Stimulated activated CD8-positive, alpha-beta memory T cell treated with anti-CD3 and anti-CD28 coated beads, Interleukin-2, amount 100 ng/mL, for 48 hours (primary cell): ENCODE data around the gene SLC12A7.
"Not testable (repeated sequence)": the region's sequence is repeated elsewhere in the genome, so short reads cannot be mapped to it uniquely, and the experiment has no call there.

ENCODE experiments used
- DNase-seq, 2 donors: peaks; one replicate each; pipeline ENCODE4 v3.0.0-alpha.2; 2020; ENCODE audit warnings: low read depth in 2 of 2

The SLC12A7 gene

DNA sequence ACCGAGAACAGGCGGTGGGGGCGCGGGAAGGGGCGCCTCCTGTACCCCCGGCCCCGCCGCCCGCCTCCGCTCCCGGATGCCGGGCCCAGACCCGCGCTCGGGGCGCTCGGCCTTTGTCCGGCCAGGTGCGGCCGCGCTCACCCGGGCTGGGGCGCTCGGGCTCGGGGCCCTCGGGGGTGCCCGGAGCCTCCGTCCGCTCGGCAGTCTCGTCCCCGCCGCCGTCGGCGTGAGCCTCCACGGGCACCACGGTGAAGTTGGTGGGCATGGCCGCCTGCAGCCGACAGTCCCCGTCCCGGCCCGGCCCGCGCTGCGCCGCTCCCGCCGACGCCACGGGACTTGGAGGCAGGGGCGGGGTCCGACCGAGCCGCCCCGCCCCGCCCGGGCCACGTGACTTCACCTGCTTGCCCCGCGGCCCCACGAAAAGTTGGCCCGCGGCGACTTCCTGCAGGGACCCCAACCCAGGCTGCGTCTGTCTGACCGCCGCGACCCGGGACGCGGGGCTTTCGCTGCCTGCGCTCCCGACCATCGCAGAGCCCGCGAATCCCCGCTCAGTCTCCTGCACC, at the start of gene SLC12A7:
SLC12A7 (minus strand) TSS at position 337 of the 563 bp plus-strand sequence; CDS start at position 265, 72 bp downstream.
- peak; percentile 43 to 66 for DNase-seq

DNA sequence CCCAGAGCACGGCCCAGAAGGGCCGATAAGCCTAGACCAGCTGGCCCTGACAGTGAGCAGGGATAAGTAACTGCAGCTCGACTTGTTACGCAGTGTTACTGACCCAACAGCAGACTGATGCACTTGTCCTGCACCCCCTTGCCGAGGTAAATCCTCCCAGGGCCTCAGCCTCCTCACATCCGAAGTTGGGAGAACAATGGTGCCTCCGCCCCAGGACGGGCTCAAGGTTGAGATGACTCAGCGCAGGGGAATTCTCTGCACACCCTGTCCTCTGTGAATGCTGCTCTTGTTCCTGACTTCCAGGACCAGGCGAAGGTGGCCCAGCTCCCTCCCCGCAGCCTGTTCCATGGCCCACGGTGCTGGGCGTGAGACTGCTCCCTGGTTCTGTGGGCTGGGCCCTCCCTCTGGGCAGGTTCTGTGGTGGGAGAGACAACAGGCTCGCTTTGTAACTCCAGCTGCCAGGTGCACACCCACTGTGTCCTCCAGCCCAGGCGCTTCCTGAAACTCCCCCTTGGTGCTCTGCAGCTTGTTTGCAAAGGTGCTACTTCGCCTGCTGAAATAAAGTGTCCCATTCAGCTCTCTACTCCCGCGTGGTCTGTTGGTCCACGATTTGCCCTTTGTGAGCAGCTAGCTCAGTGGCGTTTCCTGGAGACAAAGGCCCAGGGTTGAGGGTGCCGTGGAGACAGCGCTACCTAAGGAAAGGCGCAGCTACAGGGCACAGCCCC, 49.4 kb upstream of the SLC12A7 start:
- DNase-seq, result no peak

DNA sequence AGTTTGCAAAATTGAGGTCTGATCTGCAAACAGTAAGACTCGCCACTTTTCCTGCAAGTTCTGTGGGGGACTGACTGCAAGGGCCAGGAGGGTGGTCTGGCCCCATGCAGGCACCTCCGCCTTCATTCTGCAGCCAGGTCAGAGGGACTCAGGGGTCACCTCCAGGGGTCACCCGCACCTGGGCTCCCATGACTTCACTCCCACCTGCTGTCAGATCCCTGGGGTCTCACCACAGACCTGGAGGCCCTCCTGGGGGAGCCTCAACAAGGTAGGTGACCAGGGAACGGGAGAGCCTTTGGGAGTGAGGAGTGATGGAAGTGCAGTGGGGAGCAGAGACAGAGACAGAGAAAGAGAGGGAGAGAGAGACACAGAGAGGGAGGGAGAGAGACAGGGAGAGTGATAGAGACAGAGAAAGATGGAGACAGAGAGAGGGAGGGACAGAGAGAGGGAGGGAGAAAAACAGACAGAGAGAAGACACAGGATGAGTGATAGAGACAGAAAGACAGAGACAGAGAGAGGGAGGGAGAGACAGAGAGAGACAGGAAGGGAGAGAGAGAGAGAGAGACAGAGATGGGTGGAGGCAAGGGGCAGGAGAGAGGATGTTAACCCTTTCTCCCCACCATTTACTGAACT, 48.0 kb upstream of the SLC12A7 start:
- no peak for DNase-seq

DNA sequence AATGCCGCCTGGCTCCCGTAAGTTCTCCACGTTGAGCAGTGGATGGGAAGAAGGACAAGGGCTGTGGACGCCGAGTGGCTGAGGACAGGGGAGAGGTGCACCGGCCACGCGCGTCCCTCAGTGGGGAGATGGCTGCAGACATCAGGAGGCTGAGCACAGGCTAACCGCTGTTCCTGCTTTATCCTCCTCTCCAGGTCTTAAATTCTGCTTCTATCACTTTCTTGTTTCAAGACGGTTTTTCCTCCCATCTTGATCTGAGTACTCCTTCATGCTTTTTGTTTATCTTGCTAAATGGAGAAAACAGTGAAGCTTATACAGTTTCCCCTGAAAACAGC, 47.4 kb upstream of the SLC12A7 start:
- DNase-seq, result no peak

DNA sequence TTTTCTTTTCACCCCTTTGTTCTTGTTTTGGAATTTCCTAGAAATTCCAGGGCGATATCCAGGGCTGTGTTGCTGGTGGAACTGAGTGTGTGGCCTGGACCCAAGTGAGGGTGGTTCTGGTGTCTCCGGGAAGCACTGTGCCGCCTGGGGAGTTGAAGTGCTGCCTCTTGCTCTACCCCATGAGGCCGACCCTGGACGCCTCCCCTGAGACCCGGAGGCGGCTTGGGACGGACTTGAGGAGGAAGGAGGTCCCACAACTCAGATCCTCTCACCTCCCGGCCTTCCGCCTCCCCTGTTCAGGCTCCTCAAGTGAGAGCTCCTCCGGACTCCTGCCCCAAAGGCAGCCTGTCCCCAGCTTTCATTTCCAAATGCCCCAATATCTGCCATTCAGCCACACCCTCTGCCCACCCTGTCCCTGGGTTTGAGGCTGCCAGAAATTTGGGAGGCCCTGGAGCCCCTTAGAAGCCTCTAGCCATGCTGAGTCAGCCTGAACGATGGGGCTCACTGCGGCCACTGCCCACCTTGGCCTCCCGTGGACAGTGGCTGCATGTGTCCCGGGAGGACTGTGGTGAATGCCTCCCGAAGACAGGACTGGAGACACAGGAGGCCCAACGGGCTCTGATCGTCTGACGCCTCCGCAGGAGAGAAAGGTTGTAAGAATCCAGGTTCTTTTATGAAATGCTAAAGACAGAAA, 46.9 kb upstream of the SLC12A7 start:
- DNase-seq, result no peak

DNA sequence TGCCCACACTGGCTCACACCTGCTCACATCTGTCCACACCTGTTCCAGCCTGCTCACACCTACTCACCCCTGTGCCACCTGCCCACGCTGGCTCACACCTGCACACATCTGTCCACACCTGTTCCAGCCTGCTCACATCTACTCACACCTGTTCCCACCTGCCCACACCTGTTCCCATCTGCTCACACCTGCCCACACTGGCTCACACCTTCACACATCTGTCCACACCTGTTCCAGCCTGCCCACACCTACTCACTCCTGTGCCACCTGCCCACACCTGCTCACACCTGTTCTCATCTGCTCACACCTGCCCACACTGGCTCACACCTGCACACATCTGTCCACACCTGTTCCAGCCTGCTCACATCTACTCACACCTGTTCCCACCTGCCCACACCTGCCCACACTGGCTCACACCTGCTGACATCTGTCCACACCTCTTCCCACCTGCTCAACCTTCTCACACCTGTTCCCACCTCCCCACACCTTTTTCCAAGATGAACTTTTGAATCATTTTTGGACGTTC, 45.7 kb upstream of the SLC12A7 start:
- DNase-seq, result not testable (repeated sequence)

DNA sequence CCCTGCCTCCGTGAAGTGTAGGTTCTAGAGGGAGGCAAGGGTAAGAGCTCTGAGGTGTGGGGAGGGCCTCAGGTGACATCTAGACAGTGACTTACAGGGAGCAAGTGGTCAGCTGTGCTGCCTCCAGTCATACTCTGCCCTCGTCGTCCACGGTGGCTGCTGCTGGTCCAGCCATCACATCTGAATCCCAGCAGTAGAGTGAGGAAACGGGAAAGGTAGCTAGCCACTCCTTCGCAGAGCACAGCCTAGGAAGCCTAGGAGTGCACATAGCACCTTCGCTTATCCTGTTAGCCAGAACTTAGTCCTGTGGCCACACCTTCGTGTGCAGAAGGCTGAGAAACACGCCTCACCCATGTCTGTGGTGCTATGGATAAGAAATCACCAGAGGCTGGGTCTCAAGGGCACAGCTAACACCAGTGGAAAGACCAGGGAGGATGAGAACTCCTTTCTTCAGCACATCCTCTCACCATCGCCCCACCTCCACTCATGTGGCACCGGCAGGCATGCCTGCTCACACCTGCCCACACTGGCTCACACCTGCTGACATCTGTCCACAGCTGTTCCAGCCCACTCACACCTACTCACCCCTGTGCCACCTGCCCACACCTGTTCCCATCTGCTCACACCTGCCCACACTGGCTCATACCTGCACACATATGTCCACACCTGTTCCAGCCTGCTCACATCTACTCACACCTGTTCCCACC, 45.0 kb upstream of the SLC12A7 start:
- no peak for DNase-seq

DNA sequence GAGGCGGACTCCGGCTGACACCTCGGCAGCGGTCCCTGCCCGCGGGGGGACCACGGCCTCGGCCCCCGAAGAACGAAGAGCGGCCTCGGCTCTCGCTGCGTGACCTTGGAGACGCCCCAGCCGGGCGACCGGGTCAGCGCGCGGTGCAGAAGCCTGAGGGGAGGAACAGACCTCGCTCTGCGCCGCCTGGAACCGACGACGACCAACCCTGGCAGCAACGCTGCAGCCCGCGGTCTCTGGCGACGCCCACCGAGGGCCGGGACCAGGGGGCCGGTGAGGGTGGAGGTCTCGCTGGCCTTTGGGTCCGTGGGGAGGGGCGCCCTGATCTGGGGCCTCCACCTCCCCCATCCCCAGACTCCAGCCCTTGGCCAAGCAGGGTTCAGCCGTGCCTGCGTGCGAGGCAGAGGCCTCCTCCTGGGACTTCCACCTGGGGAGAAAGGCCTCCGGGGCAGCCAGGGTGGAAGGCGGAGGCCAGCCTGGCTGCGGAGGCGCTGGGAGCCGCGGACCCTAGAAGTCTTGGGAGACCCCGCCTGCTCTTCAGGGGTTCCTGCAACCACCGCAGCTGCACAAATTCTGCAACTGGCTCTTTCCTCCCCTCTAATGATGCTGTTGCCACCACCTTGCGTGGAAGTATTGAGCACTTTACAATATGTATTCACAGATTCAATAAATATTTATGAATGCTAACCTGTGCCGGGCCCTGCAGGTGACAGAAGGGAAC, 44.3 kb upstream of the SLC12A7 start:
- no peak for DNase-seq

DNA sequence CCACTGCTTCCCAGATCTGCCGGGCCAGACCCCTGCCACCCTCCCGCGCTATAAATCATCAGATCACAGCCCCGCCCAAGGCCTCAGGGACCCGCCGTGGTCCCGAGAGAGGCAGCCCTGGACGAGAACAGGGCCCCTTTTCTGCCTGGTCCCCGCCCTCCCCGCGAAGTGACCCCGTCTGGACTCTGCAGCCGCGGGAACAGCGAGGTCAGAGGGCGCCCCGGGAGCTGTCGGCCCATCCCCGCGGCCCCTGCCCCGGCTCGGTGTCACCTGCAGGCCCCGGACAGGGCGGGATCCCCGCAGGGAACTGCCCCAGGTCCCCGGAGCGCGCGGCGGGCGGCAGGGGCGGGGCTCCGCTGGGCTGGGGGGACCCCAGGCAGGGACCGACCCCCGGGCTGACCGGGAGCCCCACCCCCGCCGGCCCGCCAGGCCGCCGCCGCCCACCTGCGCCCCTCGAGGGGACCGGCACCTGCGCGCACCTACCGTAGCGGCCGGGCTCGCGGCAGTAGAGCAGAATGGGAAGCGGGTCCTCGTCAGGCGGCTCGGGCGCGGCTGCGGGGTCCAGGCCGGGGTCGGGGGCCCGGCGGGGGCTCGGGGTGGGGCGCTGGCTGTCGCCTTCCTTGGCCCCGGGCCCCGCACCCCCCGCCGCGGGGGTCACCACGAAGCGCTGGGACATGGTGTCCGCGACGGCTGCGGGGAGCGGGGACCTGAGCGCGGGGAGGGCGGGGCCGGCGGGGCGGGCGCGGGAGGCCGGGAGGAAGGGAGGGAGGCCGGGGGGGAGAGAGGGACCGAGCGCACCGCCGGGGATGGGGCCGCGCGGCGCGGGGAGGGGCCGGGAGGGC, 43.5 kb upstream of the SLC12A7 start:
- DNase-seq, result no peak

DNA sequence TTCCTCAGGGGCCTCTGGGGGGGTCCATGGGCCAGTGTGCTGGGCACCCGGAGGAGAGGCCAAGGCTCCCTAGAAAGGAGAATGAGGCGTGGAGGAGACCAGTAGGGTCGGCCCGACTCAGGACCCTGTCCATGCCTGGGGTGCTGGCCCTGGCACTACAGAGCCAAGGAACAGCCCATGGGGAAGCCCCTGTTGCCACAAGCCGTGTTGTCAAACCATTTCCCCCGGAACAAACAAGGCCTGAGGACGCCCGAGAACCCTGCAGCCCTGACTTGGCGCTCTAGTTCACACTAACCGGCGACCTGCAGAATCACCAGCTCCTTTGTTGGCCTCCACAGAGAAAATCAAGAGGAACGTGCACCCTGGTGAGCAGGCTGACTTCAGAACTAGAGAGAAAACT, 41.6 kb upstream of the SLC12A7 start:
- DNase-seq, result no peak

DNA sequence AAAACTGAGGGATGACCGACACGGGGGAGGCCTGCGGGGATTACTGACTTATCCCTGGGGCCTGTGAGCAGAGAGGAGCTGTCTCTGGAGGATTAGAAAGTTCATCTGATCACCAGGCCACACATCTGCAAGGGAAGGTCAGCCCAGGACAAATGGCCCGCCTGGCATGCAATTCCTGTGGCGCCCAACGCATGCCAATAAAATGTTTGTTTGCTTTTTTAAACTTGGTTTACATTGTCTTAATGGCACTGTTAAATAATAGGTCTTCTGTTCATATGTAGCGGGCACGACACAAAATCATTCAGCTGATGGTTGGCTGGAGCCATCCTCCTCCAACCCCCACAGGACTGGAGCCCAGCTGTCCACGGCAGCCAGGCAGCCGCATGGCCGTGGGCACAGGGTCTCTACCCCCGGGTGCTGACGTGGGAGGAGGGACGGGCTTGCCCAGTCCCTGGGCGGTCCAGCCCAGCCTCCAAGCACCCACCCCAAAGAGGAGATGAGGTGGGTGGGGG, 41.0 kb upstream of the SLC12A7 start:
- no peak for DNase-seq

DNA sequence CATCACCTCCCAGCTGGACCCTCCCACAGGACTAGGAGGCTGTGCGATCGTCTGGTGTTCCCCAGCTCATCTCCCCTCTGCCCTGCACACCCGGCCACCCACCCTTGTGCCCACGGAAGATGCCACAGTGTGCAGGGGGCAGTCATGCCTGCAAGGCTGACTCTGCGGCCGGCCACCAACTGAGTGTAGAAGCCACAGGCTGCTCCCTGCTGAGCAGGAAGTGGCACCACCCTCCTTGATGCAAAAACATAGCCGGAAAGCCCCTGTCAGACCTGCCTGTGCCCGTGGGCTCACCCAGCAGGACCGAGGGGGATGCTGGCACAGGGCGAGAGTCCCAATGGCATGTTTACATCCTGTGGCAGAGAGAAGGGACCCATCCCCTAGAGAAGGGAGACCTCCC, 40.3 kb upstream of the SLC12A7 start:
- no peak for DNase-seq

DNA sequence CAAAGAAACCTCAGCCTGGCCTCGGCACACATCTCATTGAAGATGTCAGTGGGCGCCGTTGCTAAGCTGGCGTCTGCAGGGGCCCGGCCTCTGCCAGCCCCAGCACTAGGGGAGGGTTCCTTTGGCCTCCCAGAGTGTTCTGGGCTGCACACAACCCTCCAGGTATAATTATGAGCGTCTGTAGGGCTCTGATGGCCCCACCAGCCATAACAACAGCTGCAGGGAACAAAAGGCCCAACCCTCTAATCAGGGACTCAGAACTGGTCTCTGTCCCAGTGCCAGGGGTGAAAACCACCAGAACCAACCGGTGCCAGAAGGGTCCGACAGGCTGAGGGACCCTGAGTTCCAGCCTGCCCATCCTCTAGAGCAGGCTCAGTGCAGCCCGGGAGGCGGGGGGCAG, 39.5 kb upstream of the SLC12A7 start:
- DNase-seq, result no peak

DNA sequence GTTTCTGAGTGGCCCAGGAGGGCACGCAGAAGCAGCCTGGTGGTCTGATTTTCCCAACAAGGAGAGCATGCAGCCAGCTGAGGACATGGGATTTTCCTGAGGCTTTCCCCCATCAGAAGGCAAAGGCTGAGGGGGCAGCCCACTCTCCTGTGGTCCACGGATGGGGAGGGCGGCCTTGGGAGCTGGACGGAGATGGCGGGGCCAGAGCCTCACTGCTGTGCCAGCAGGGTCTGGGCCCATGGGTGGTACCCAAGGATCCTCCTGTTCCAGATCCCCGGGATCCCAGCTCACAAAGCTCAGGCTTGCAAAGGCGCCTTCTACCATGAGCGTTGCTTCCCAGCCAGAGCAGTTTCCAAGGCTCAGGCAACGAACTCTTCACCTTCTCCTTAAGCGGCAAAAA, 39.0 kb upstream of the SLC12A7 start:
- DNase-seq, result no peak

DNA sequence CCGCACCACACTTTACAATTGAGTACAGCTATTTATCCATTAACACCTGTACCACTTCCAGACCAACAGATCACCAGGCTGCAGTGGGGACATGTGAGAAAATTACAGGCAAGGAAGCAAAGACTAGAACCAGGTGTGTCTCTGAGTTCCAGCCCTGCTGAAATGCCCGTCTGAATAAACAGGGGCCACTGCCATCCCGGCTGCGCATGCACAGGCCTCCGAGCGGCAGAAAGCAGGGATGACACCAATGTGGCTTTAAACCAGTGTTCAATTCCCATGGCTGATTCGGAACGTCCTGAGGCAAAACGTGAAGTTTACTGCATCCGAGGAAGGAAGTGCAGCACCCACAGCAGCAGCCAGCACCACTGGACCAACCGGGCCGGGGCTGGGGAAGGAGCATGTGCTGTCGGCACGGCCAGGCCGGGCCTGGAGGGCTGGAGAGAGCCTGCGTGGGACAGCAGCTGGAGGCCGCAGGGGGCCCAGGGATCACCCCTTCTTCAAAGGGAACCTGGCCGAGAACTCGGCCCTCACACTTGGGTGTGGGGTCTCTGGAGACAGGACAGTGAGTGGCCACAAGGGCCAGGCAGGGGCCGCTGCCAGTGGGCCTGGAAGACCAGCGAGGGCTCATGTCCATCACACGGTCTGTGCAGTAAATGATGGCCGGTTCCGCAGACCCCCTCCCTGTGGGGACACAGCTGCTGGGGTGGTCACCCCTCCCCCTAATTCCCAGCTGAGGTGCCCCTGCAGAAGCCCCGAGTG, 33.0 kb upstream of the SLC12A7 start:
- DNase-seq, result no peak

DNA sequence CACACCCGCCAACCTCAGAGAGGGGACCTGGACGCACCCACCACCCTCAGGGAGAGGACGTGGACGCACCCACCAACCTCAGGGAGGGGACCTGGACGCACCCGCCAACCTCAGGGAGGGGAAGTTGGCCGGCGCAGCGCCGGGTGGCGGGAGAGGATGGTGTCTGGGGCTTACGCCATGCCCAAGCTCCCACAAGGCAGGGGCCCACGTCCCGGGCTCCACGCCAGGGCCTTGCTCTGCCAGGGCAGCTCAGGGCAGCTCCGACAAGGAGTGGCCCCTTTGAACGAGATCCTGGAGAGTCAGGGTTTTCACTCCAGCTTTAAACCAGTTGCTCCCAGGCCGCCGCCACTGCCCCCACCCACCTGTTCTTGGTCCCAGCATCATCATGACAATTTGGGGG, 32.2 kb upstream of the SLC12A7 start:
- no peak for DNase-seq

DNA sequence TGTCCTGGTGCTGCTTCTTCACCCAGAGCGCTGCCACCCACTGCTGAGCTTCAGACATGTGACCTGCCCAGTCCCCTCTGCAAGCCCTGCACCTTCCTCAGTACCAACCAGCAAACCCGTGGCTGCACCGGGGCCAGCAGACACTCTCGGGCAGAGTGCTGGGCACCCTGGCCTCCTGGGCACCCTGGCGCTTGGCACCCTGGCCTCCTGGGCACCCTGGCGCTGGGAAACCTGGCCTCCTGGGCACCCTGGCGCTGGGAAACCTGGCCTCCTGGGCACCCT, 31.7 kb upstream of the SLC12A7 start:
- DNase-seq, result no peak

DNA sequence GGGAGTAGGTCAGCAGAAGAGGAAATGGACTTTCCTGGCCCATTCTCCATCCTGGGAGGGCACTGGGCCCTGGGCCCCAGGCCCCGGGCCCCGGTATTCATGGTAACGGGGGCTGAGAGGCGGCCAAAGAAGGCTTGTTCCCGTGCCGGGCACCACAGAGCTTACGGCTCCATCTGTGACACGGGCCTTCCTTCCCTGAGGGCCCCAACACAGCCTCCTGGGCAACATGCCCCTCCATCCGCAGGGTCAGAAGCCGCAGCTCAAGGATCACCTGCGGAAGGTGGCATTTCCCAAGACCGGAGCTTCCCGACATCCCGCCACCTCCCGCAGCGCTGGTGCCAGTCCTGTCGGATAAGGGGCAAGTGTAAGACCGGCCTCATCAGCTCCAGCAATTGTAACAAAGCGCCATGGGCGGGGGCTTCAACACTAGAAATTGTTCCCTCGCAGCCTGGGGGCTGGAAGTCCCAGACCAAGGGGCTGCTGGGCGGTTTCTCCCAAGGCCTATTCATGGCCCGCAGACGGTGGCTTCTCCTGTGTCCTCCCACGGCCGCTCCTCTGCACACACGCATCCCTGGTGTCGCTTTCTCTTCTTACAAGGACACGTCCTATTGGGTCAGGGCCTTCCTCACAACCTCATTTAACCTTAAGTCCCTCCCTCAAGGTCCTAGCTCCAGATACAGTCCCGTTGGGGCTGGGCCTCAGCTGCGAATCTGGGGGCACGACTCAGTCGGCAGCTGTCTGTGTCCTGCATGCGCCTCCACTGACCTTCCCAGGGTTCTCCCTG, 31.2 kb upstream of the SLC12A7 start:
- no peak for DNase-seq

DNA sequence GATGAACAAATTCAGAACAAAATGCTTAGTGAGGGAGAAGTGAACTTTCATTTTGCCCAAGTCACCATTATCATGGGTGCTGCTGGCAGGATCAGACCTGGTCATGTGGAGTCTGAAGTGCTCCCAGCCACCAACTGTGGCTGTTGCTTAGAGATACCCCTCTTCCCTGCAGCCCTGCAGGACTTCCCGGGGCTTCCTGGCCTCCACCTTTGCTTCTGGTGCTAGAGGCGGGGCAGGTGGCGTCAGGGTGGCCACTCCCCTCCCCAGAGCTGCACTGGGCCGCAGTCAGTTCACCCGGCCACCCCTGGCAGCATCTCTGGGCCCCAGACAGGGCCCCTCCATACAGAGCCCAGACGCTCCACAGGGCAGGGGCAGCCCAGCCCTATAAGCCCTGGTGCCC, 30.0 kb upstream of the SLC12A7 start:
- DNase-seq, result no peak
